ENCODE measurements around the gene PLD2.

DNA sequence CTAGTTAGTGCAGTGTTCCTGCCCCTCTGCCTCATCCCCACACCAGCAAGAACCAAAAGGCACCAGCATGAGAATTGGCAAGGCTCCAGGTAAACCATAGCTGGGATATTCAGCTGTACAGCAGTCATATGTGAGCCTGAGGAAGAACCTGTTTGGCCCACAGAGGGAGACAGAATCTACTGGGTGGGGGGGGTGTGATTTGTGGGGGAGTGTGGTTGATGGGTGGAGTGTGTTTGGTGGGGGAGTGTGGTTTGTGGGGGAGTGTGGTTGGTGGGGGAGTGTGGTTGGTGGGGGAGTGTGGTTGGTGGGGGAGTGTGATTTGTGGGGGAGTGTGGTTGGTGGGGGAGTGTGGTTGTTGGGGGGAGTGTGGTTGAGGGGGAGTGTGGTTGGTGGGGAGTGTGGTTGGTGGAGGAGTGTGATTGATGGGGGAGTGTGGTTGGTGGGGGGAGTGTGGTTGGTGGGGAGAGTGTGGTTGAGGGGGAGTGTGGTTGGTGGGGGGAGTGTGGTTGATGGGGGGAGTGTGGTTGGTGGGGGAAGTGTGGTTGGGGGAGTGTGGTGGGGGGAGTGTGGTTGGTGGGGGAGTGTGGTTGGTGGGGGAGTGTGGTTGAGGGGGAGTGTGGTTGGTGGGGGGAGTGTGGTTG, 45.7 kb downstream of the PLD2 start:
- TF ChIP-seq POLR2A (IDR thresholded peaks at IDR 0.05) (no peak), CTCF (IDR thresholded peaks at IDR 0.05) (no peak)

Data from body of pancreas (tissue), 4 donors.